Adrenal gland (tissue), 19 donors: ENCODE measurements around the gene KCTD13. TPM values are rescaled to one million over a fixed set of nuclear protein-coding genes. Genes with fewer than 3 reads are reported as not detected.

Source experiments
- DNase-seq, 7 donors: peaks; one replicate each; pipeline ENCODE4 v3.0.0-alpha.2; 2019 to 2020
- H3K27ac ChIP-seq, 5 donors: fragments of 200-600 bp; sonication (generic) in 4 of 5; 1 replicate in 3 of 5; 2 replicates in 2 of 5; pipeline versions ENCODE4 v1.5.1 to v1.8.0; 2016 to 2020; ENCODE audit warnings: mild to moderate bottlenecking in 1 of 5
- H3K27me3 ChIP-seq: fragments of 200-600 bp; 2 replicates; pipeline ENCODE4 v1.8.0; 2021
- H3K36me3 ChIP-seq, 2 donors: fragments of 200-600 bp; replicated peaks in 1 of 2; 1 replicate in 1 of 2; 2 replicates in 1 of 2; pipeline versions ENCODE4 v1.5.1 to v1.8.0; 2018 to 2022
- H3K4me1 ChIP-seq, 2 donors: fragments of 200-600 bp; replicated peaks in 1 of 2; 1 replicate in 1 of 2; 2 replicates in 1 of 2; pipeline versions ENCODE4 v1.5.1 to v1.8.0; 2018 to 2021
- H3K4me3 ChIP-seq, 4 donors: fragments of 200-600 bp; sonication (generic) in 3 of 4; one replicate each; pipeline ENCODE4 v1.5.1; 2016 to 2018
- H3K9me3 ChIP-seq, 3 donors: fragments of 200-600 bp; sonication (generic) in 1 of 3; replicated peaks in 1 of 3; 1 replicate in 2 of 3; 2 replicates in 1 of 3; pipeline versions ENCODE4 v1.5.1 to v1.8.0; 2016 to 2021
- CTCF ChIP-seq, 6 experiments: fragments of 450-650 bp in 4 of 6; fragments of 200-600 bp in 2 of 6; sonication (generic) in 1 of 6; IDR thresholded peaks; 1 replicate in 5 of 6; 2 replicates in 1 of 6; pipeline versions ENCODE4 v1.5.1 to v1.8.0; 2016 to 2021; ENCODE audit warnings: antibody characterized with exemption in 6 of 6, mild to moderate bottlenecking in 2 of 6, moderate library complexity in 1 of 6
- POLR2A ChIP-seq, 2 donors: fragments of 450-650 bp; IDR thresholded peaks; one replicate each; pipeline ENCODE4 v1.6.1; 2017; ENCODE audit warnings: antibody characterized with exemption in 2 of 2, mild to moderate bottlenecking in 2 of 2, moderate library complexity in 1 of 2
- WGBS, 4 donors: extraction: QIAGEN DNeasy Blood & Tissue Kit in 2 of 4; methylation state at CpG; one replicate each; pipeline versions ENCODE4 v1.1.5 to v1.1.7; 2013 to 2017; 5-methylcytosine and 5-hydroxymethylcytosine counted together
- intact Hi-C, 2 donors: fragments of 100-400 bp; cut with DNase I; formaldehyde crosslinking; loops; one replicate each; pipeline versions ENCODE4 v1.14.1 to v1.15.0; 2022 to 2023
- long read RNA-seq, 10 donors: library from polyadenylated mRNA in 3 of 10; unstranded in 2 of 10; stranded (forward) in 1 of 10; transcript quantifications; one replicate each; pipeline ENCODE4 v2.0.0 and lab custom pipeline, GENCODE V29; 2021 to 2026
- polyA plus RNA-seq, 3 donors: library from polyadenylated mRNA; stranded (reverse); fragments of 200-250 nt in 2 of 3; fragments of 350-450 nt in 1 of 3; fragmentation: Illumina TruSeq in 1 of 3; extraction: RNeasy Lipid Tissue Mini Kit (QIAGEN cat#74804) in 1 of 3; gene quantifications; one replicate each; pipeline ENCODE4 v1.2.3, GENCODE V29; 2013 to 2014
- total RNA-seq, 9 donors: library from RNA; depleted of rRNA in 4 of 9; stranded (reverse); fragments of >200 nt in 4 of 9; fragments of 120-200 nt in 1 of 9; fragmentation: NEBNext Ultra II Directional in 1 of 9; extraction: Animal tissue kit (Norgen Biotek cat#: 25700) in 1 of 9; gene quantifications; one replicate each; pipeline versions ENCODE4 v1.1.0 to v1.2.4, GENCODE V29; 2013 to 2023
- donor health status: healthy with polysubstance abuse.
- donor health status: Bipolar disorder and iron deficiency.
- donor health status: DM: yes; HTN: yes; CAD: no.
- donor health status: DM: no; HTN: no; CAD: no.
- donor health status: DM: no; HTN: no; CAD: no.
- donor health status: DM: yes; HTN: yes; CAD: no.

KCTD13 gene
- 10 to 100 TPM in 8 of 9 donors, 1 to 10 TPM in 1; 6.2 to 39.4 (median 20.6) TPM for total RNA-seq
- 10 to 100 TPM; 13.2 to 37.1 (median 33.3) TPM for polyA plus RNA-seq
- long read RNA-seq, donor 1, transcript KCTD13-208 (6 exons, 2,528 nt), result major isoform, 6 of 24 reads
- long read RNA-seq, donor 1, partial matches to known transcripts, result 6 of 24 reads
- long read RNA-seq, donor 1, other reads (novel, unspliced or antisense), result 11 of 24 reads
- long read RNA-seq, donor 2, partial matches to known transcripts, result 0 of 4 reads
- long read RNA-seq, donor 2, other reads (novel, unspliced or antisense), result 0 of 4 reads
- long read RNA-seq, donor 3, full-length matches to known transcripts, result 6 of 6 reads
- long read RNA-seq, donor 3, partial matches to known transcripts, result 0 of 6 reads
- long read RNA-seq, donor 3, other reads (novel, unspliced or antisense), result 0 of 6 reads
- long read RNA-seq, donor 4, transcript KCTD13-208 (6 exons, 2,528 nt), result major isoform, 6 of 6 reads
- long read RNA-seq, donor 4, partial matches to known transcripts, result 0 of 6 reads
- long read RNA-seq, donor 4, other reads (novel, unspliced or antisense), result 0 of 6 reads
- long read RNA-seq, donor 5, transcript KCTD13-208 (6 exons, 2,528 nt), result major isoform, 22 of 31 reads
- long read RNA-seq, donor 5, partial matches to known transcripts, result 0 of 31 reads
- long read RNA-seq, donor 5, other reads (novel, unspliced or antisense), result 7 of 31 reads
- long read RNA-seq, donor 6, full-length matches to known transcripts, result 5 of 8 reads
- long read RNA-seq, donor 6, partial matches to known transcripts, result 1 of 8 reads
- long read RNA-seq, donor 6, other reads (novel, unspliced or antisense), result 2 of 8 reads
- long read RNA-seq, donor 7, full-length matches to known transcripts, result 4 of 4 reads
- long read RNA-seq, donor 7, partial matches to known transcripts, result 0 of 4 reads
- long read RNA-seq, donor 7, other reads (novel, unspliced or antisense), result 0 of 4 reads
- long read RNA-seq, donor 8, full-length matches to known transcripts, result 15 of 15 reads
- long read RNA-seq, donor 8, partial matches to known transcripts, result 0 of 15 reads
- long read RNA-seq, donor 8, other reads (novel, unspliced or antisense), result 0 of 15 reads
- long read RNA-seq, donor 9, full-length matches to known transcripts, result 5 of 5 reads
- long read RNA-seq, donor 9, partial matches to known transcripts, result 0 of 5 reads
- long read RNA-seq, donor 9, other reads (novel, unspliced or antisense), result 0 of 5 reads
- long read RNA-seq, donor 10, full-length matches to known transcripts, result 2 of 2 reads
- long read RNA-seq, donor 10, partial matches to known transcripts, result 0 of 2 reads
- long read RNA-seq, donor 10, other reads (novel, unspliced or antisense), result 0 of 2 reads

DNA sequence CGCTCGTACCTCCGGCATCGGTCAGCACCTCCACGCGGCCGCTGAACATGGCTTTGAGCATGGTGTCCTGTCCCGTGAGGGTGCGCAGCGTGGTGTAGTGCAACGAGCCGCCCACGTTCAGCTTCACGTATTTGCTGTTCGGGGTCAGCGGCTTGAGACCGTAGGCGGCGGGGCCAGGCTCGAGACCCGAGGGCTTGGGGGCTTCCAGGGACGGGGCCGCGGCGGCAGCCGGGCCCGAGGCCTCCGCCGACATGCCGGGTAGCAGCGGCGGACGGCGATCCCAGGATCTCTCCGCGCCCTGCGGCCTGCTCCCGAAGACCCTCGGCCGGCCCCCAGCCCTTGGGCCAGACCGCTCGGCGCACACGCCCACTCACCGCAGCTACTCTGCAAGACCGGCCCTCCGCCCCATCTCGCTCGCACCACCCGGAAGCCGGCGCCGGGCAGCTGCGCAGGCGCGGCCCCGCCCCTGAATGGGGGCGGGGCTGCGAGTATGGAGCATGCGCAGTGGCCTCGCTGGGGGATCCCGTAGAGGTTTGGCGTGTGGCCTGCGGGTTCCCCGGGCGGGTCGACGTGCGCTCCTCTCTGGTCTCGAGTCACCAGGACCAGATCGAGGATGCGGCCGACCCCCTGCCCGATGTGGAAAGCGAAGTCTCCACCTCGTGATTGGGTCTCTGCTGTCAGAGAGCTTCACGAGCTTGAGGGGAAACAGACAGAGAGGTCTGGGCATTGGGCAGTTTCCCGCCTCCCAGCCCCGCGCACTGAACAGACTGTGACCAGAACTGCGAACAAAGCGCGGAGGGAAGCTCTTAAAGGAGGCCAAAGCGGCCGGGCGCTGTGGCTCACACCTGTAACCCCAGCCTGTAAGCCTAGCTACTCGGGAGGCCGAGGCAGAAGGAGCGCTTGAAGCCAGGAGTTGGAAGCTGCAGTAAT is at the start of gene KCTD13:
KCTD13 (minus strand) TSS at position 446 of the 930 bp plus-strand sequence; CDS start at position 253, 193 bp downstream.
- intact Hi-C loops, result loop anchor here (5.0 to 10.0 kb wide), 2 partner anchors 46 to 69 kb away; partner anchors contain the start of genes HIRIP3 (in 1 of the 2), INO80E (in 1 of the 2) and TAOK2 (in 1 of the 2)
- peak; percentile 76 to 89 (median 88) for DNase-seq
- Histone ChIP-seq H3K27me3 (no peaks in the 10 kb centered on the region), H3K4me3 (peak within 1 kb of the TSS; percentile 58 to 88 (median 72)), H3K36me3 (peaks cover 0 to 5% of the 10 kb centered on the region in 2 donors), H3K4me1 (peaks cover 26 to 31% of the 10 kb centered on the region in 2 donors), H3K9me3 (no peaks in the 10 kb centered on the region), H3K27ac (peak within 1 kb of the TSS; percentile 58 to 93 (median 84))
- 0 to 1% (median 0%) methylated on average over 19 to 89 of the region's 89 CpGs for WGBS, 4 donors
- no peak for TF ChIP-seq CTCF (IDR thresholded peaks at IDR 0.05)
- peak; percentile 60 to 88 for TF ChIP-seq POLR2A (IDR thresholded peaks at IDR 0.05)

- no peaks in the 10 kb centered on the region for H3K27me3 ChIP-seq
- peak overlapping the region in 2 of 4 donors; percentile 68 to 73 for H3K4me3 ChIP-seq
- peaks cover 0 to 45% of the 10 kb centered on the region in 2 donors for H3K36me3 ChIP-seq
- H3K4me1 ChIP-seq, result peaks cover 28 to 49% of the 10 kb centered on the region in 2 donors
- WGBS, 4 donors, result 31 to 47% (median 39%) methylated on average over 5 of the region's 5 CpGs
- H3K9me3 ChIP-seq, result no peaks in the 10 kb centered on the region
- no peak for TF ChIP-seq CTCF (IDR thresholded peaks at IDR 0.05)
- no peak for TF ChIP-seq POLR2A (IDR thresholded peaks at IDR 0.05)
- intact Hi-C loops, result no loop called here
- no peak for DNase-seq
- peak overlapping the region in 4 of 5 donors; percentile 3 to 87 (median 80) for H3K27ac ChIP-seq
Measured at GRCh38 chr16:29975134-29975538, 49.1 kb upstream of the KCTD13 start.

GRCh38 chr16:29974291-29975133 is 48.5 kb upstream of the KCTD13 start:
- Histone ChIP-seq H3K36me3 (peaks cover 0 to 43% of the 10 kb centered on the region in 2 donors), H3K9me3 (no peaks in the 10 kb centered on the region), H3K27me3 (no peaks in the 10 kb centered on the region), H3K27ac (peak overlapping the region; percentile 23 to 87 (median 81)), H3K4me3 (peak overlapping the region; percentile 54 to 87 (median 70)), H3K4me1 (peaks cover 22 to 43% of the 10 kb centered on the region in 2 donors)
- 1 to 3% (median 2%) methylated on average over 11 to 31 of the region's 31 CpGs for WGBS, 4 donors
- peak in 5 of 7 donors; percentile 44 to 73 (median 49) for DNase-seq
- TF ChIP-seq POLR2A (IDR thresholded peaks at IDR 0.05), result peak in 1 of 2 donors; percentile 31
- TF ChIP-seq CTCF (IDR thresholded peaks at IDR 0.05), result no peak
- intact Hi-C loops, result loop anchor here in 1 of 2 donors (5.0 kb wide), 1 partner anchor 47 kb away; the partner anchor contains the start of gene KCTD13
